ENCODE results near the gene NPW.

GRCh38 chr16:1983544-1984346, 35.8 kb upstream of the NPW start, which contains the start of gene GFER:
- TF ChIP-seq CTCF (IDR thresholded peaks at IDR 0.05) (peak in 10 of 12 donors; percentile 6 to 73 (median 48)), POLR2A (IDR thresholded peaks at IDR 0.05) (peak in 1 of 2 donors; percentile 74)

Data from heart left ventricle (tissue), 13 donors.